H1 (cell line): Measurements from ENCODE around the gene DYRK1B. TPM values are rescaled to one million over a fixed set of nuclear protein-coding genes. Genes with fewer than 3 reads are reported as not detected.

Experiments
- CTCF ChIA-PET: fragments of 300-600 bp; sonication (Branson Sonifier 250); formaldehyde crosslinking; loops from one replicate; lab custom pipeline; 2021; ENCODE audit not compliant: partially characterized antibody; lab: Charles Lee
- POLR2A ChIA-PET: fragments of 300-600 bp; sonication (Branson Sonifier 250); formaldehyde crosslinking; loops from one replicate; lab custom pipeline; 2021; ENCODE audit warnings: inconsistent platforms; ENCODE audit not compliant: partially characterized antibody; lab: Charles Lee
- DNase-seq, 2 experiments: peaks; one replicate each; pipeline versions ENCODE4 v3.0.0 to v3.0.0-alpha.2; 2010 to 2022; ENCODE audit warnings: low spot score in 2 of 2, low read depth in 1 of 2, mixed read lengths in 1 of 2
- FAIRE-seq: peaks from 2 replicates; lab custom pipeline; 2011; peaks lifted over from hg19 to GRCh38; lab: Jason Lieb, UNC
- H2AFZ ChIP-seq: 2 replicates; pipeline ENCODE4 v1.8.1; 2012; ENCODE audit warnings: low read length, inconsistent platforms
- H2AK5ac ChIP-seq: 2 replicates; pipeline ENCODE4 v1.6.1; 2013; ENCODE audit warnings: low read depth, low read length
- H2BK120ac ChIP-seq: replicated peaks from 2 replicates; pipeline ENCODE3; 2013; ENCODE audit warnings: low read depth, low read length, inconsistent platforms
- H2BK12ac ChIP-seq: 2 replicates; pipeline ENCODE4 v1.6.1; 2013; ENCODE audit warnings: low read depth, low read length
- H2BK15ac ChIP-seq: 2 replicates; pipeline ENCODE4 v1.6.1; 2013; ENCODE audit warnings: low read length
- H2BK20ac ChIP-seq: 2 replicates; pipeline ENCODE4 v1.6.1; 2013; ENCODE audit warnings: low read length
- H2BK5ac ChIP-seq: 2 replicates; pipeline ENCODE4 v1.6.1; 2013; ENCODE audit warnings: low read depth, low read length
- H3K14ac ChIP-seq: 2 replicates; pipeline ENCODE4 v1.6.1; 2013; ENCODE audit warnings: inconsistent platforms; ENCODE audit not compliant: insufficient read length
- H3K18ac ChIP-seq: 2 replicates; pipeline ENCODE4 v1.6.1; 2013; ENCODE audit warnings: low read length; ENCODE audit errors: extremely low read depth
- H3K23ac ChIP-seq: 2 replicates; pipeline ENCODE4 v1.6.1; 2013; ENCODE audit warnings: inconsistent platforms; ENCODE audit not compliant: insufficient read length
- H3K23me2 ChIP-seq: 2 replicates; pipeline ENCODE4 v1.6.1; 2013; ENCODE audit warnings: low read depth, low read length
- H3K27ac ChIP-seq: 2 replicates; pipeline ENCODE4 v1.6.1; 2011; ENCODE audit warnings: low read depth, low read length, inconsistent platforms
- H3K27me3 ChIP-seq, 4 experiments: replicated peaks in 1 of 4; 1 replicate in 1 of 4; 2 replicates in 3 of 4; pipeline versions ENCODE4 v1.6.1 to v1.8.1; 2011 to 2013; ENCODE audit warnings: low read length in 3 of 4, mild to moderate bottlenecking in 3 of 4, inconsistent platforms in 2 of 4, mixed read lengths in 2 of 4, moderate library complexity in 1 of 4; ENCODE audit not compliant: control insufficient read depth in 3 of 4, insufficient read depth in 3 of 4; ENCODE audit errors: extremely low read depth in 1 of 4
- H3K36me3 ChIP-seq, 4 experiments: 2 replicates each; pipeline versions ENCODE4 v1.6.1 to v1.8.1; 2011 to 2013; ENCODE audit warnings: mild to moderate bottlenecking in 4 of 4, low read length in 3 of 4, moderate library complexity in 2 of 4, control low read depth in 1 of 4, inconsistent platforms in 1 of 4; ENCODE audit not compliant: insufficient read depth in 4 of 4, control insufficient read depth in 2 of 4
- H3K4ac ChIP-seq: replicated peaks from 2 replicates; pipeline ENCODE3; 2013; ENCODE audit warnings: low read length, low read depth, mixed read lengths, inconsistent platforms; ENCODE audit not compliant: insufficient read length
- H3K4me1 ChIP-seq, 4 experiments: replicated peaks in 1 of 4; 1 replicate in 1 of 4; 2 replicates in 3 of 4; pipeline versions ENCODE4 v1.6.1 to v1.8.1; 2011 to 2013; ENCODE audit warnings: low read length in 3 of 4, inconsistent platforms in 2 of 4, mixed read lengths in 1 of 4; ENCODE audit not compliant: insufficient read depth in 4 of 4, control insufficient read depth in 3 of 4
- H3K4me2 ChIP-seq, 2 experiments: 2 replicates each; pipeline versions ENCODE4 v1.6.1 to v1.8.1; 2011 to 2013; ENCODE audit warnings: low read depth in 2 of 2, low read length in 2 of 2, control low read depth in 1 of 2, inconsistent platforms in 1 of 2, mild to moderate bottlenecking in 1 of 2; ENCODE audit not compliant: insufficient read depth in 1 of 2
- H3K4me3 ChIP-seq, 4 experiments: fragments of 200-600, 300-600 bp in 1 of 4; sonication (generic), shearing (Covaris generic), sonication (Bioruptor Twin) in 1 of 4; 2 replicates each; pipeline versions ENCODE4 v1.5.1 to v1.8.1; 2011 to 2016; ENCODE audit warnings: low read length in 4 of 4, low read depth in 3 of 4, control low read depth in 2 of 4, inconsistent platforms in 2 of 4, mild to moderate bottlenecking in 2 of 4, mixed read lengths in 1 of 4, moderate library complexity in 1 of 4; ENCODE audit not compliant: insufficient read depth in 2 of 4; ENCODE audit errors: extremely low read depth in 1 of 4
- H3K56ac ChIP-seq: replicated peaks from 2 replicates; pipeline ENCODE3; 2013; ENCODE audit warnings: low read depth, mild to moderate bottlenecking, mixed read lengths, low read length, inconsistent platforms; ENCODE audit not compliant: insufficient read length
- H3K79me1 ChIP-seq: 2 replicates; pipeline ENCODE4 v1.6.1; 2013; ENCODE audit warnings: low read depth, low read length, control low read depth
- H3K79me2 ChIP-seq, 2 experiments: 2 replicates each; pipeline versions ENCODE4 v1.6.1 to v1.8.1; 2012 to 2013; ENCODE audit warnings: low read length in 2 of 2, mild to moderate bottlenecking in 2 of 2, inconsistent platforms in 1 of 2; ENCODE audit not compliant: insufficient read depth in 2 of 2, control insufficient read depth in 1 of 2
- H3K9ac ChIP-seq, 4 experiments: replicated peaks in 1 of 4; 1 replicate in 1 of 4; 2 replicates in 3 of 4; pipeline versions ENCODE4 v1.6.1 to v1.8.1; 2011 to 2013; ENCODE audit warnings: low read depth in 3 of 4, low read length in 3 of 4, control low read depth in 2 of 4, mild to moderate bottlenecking in 2 of 4, moderate library complexity in 2 of 4, inconsistent platforms in 1 of 4; ENCODE audit errors: extremely low read depth in 1 of 4
- H3K9me3 ChIP-seq, 2 experiments: 2 replicates each; pipeline versions ENCODE4 v1.6.1 to v1.8.1; 2012 to 2013; ENCODE audit warnings: mild to moderate bottlenecking in 2 of 2, moderate library complexity in 2 of 2, control low read depth in 1 of 2, inconsistent platforms in 1 of 2, low read depth in 1 of 2, low read length in 1 of 2, mixed read lengths in 1 of 2; ENCODE audit not compliant: insufficient read depth in 2 of 2
- H4K20me1 ChIP-seq, 2 experiments: replicated peaks in 1 of 2; 2 replicates each; pipeline versions ENCODE3 to v1.8.1; 2011 to 2013; ENCODE audit warnings: inconsistent platforms in 2 of 2, low read length in 2 of 2, mild to moderate bottlenecking in 1 of 2; ENCODE audit not compliant: insufficient read depth in 2 of 2, control insufficient read depth in 1 of 2
- H4K5ac ChIP-seq: 2 replicates; pipeline ENCODE4 v1.6.1; 2013; ENCODE audit warnings: low read length, low read depth, mixed read lengths, inconsistent platforms; ENCODE audit not compliant: insufficient read length
- H4K8ac ChIP-seq: 2 replicates; pipeline ENCODE4 v1.8.0; 2013; ENCODE audit warnings: mild to moderate bottlenecking, moderate library complexity, low read length, inconsistent platforms; ENCODE audit not compliant: insufficient read depth; ENCODE audit errors: extremely low read depth
- H4K91ac ChIP-seq: replicated peaks from 2 replicates; pipeline ENCODE3; 2013; ENCODE audit warnings: low read length, mixed read lengths, inconsistent platforms; ENCODE audit not compliant: insufficient read length
- EGR1 ChIP-seq: IDR thresholded peaks from 2 replicates; pipeline ENCODE4 v1.6.1; 2011; ENCODE audit warnings: low read depth, low read length, borderline replicate concordance
- KDM1A ChIP-seq: fragments of 200-600, 300-600 bp; sonication (generic); IDR thresholded peaks from 2 replicates; pipeline ENCODE4 v1.7.1; 2016; ENCODE audit warnings: mild to moderate bottlenecking, low read length, borderline replicate concordance
- SIN3A ChIP-seq, 2 experiments: IDR thresholded peaks in 1 of 2; conservative IDR thresholded peaks in 1 of 2; 2 replicates each; pipeline ENCODE4 v1.6.1; 2011 to 2012; ENCODE audit warnings: low read length in 2 of 2, improper control_type of control experiment in 1 of 2, low read depth in 1 of 2, mild to moderate bottlenecking in 1 of 2
- WGBS, 2 experiments: shearing (Covaris generic) in 1 of 2; methylation state at CpG; one replicate each; pipeline versions ENCODE4 v1.1.6 to v1.1.7; 2013 to 2015; ENCODE audit warnings: low lambda C conversion rate in 2 of 2, mixed read lengths in 2 of 2, inconsistent platforms in 1 of 2, low coverage in 1 of 2, missing lambda C conversion rate in 1 of 2; ENCODE audit not compliant: insufficient replicate concordance in 2 of 2, insufficient coverage in 1 of 2, insufficient read length in 1 of 2; ENCODE audit errors: extremely low coverage in 1 of 2, missing lambda C conversion rate in 1 of 2; 5-methylcytosine and 5-hydroxymethylcytosine counted together
- polyA plus RNA-seq, 7 experiments: library from polyadenylated mRNA; depleted of rRNA in 3 of 7; stranded (reverse) in 5 of 7; unstranded in 2 of 7; fragments of >200 nt in 5 of 7; fragments of 200-250 nt in 2 of 7; gene quantifications; 1 replicate in 5 of 7; 2 replicates in 1 of 7; 4 replicates in 1 of 7; pipeline versions ENCODE4 v1.2.1 to v1.2.3, GENCODE V29; 2011 to 2013; ENCODE audit warnings: missing spikeins in 2 of 7, mixed read lengths in 2 of 7
- total RNA-seq: library from RNA; stranded (reverse); fragmentation: NEBNext Ultra II Directional; extraction: Animal tissue kit (Norgen Biotek cat#: 25700); gene quantifications from 2 replicates; pipeline ENCODE4 v1.2.1, GENCODE V29; 2021

The DYRK1B gene
- total and polyA plus RNA-seq, 2 of the 8 experiments (the other 6 are each of a cell fraction or from before 2014, with no cell fraction given), result 6.9 to 14.8 TPM

DNA sequence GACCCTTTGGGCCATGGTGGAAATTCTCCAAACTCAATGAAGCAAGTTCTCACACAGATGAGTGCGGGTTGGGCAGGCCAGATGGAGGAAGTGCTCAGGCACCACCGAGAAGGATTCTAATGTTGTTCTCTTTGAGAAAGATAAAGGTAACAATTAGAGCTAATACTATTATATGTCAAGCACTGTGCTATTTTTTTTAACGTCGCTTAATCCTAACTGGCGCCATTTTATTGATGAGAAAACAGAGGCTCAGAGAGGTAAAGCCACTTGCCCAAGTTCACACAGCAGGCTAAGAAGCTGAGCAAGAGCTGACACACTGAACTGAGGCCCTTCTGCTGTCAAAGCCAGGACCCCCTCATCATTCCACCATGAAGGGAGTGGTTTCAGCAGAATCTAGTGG, 11.2 kb upstream of the DYRK1B start:
- Histone ChIP-seq H3K4me1 (peaks cover 7 to 28% (median 18%) of the 10 kb centered on the region in 4 experiments), H4K5ac (no peak overlapping the region), H2BK20ac (no peak overlapping the region), H3K56ac (no peak overlapping the region), H2BK12ac (no peak overlapping the region), H4K91ac (no peak overlapping the region), H3K18ac (no peak overlapping the region), H3K4me3 (peak overlapping the region; percentile 91 to 99 (median 96)), H3K23me2 (peaks cover 12% of the 10 kb centered on the region), H3K79me1 (peaks cover 8% of the 10 kb centered on the region), H3K36me3 (peaks cover 0 to 11% (median 2%) of the 10 kb centered on the region in 4 experiments; a peak in 3 of 8 replicates), H2AFZ (no peak overlapping the region), H3K9me3 (no peaks in the 10 kb centered on the region), H3K23ac (no peak overlapping the region), H4K20me1 (peaks cover 19 to 21% of the 10 kb centered on the region in 2 experiments), H2BK5ac (0 out of 2 replicates have a peak overlapping the region, but pooled peaks have one; percentile 86), H4K8ac (no peak overlapping the region), H3K27me3 (no peaks in the 10 kb centered on the region), H3K14ac (no peak overlapping the region), H3K79me2 (peaks cover 41 to 59% of the 10 kb centered on the region in 2 experiments), H3K9ac (peak overlapping the region in 3 of 4 experiments; percentile 74 to 95 (median 78); a peak in 5 of 7 replicates), H2BK15ac (no peak overlapping the region; the same call in 1 of the 2 replicates), H2BK120ac (no peak overlapping the region), H3K4ac (no peak overlapping the region), H3K4me2 (peak overlapping the region; percentile 71 to 96), H2AK5ac (no peak overlapping the region), H3K27ac (no peak overlapping the region)
- TF ChIP-seq EGR1, result no peak
- 0 out of 2 replicates have a peak, but pooled peaks have one; percentile 27 for TF ChIP-seq KDM1A
- 0 out of 4 replicates have a peak, but pooled peaks of 1 of the 2 experiments have one; percentile 14 for TF ChIP-seq SIN3A (conservative IDR thresholded peaks at IDR 0.05 in 1 of 2, IDR thresholded peaks at IDR 0.05 in 1 of 2; ENCODE audit: low read depth in 1 of 2, low read length in 2 of 2)
- ChIA-PET CTCF (interaction anchor here (0.6 to 6.4 kb wide), 17 partner anchors 9 to 831 kb away, joined by 3 to 43 read pairs (median 11); partner anchors contain the start of gene DYRK1B), POLR2A (interaction anchor here (1.0 to 4.8 kb wide), 5 partner anchors 12 to 125 kb away, joined by 3 to 31 read pairs (median 10); partner anchors contain the start of genes DYRK1B and PSMC4)
- 21% methylated on average over 5 of the region's 5 CpGs; no CpG with 5 or more reads in 1 of the 2 experiments for WGBS, 2 experiments
- no peak for DNase-seq
- FAIRE-seq, result no peak
